A549 treated with DMSO at 1 μM for 4 hours (cell line): ENCODE measurements around the gene GRIK2. TPM values are rescaled to one million over a fixed set of nuclear protein-coding genes. Genes with fewer than 3 reads are reported as not detected.

Experiments
- total RNA-seq: library from RNA; stranded (reverse); fragments of 200-300 nt; extraction: Qiagen RNA extraction; gene quantifications from 5 replicates; pipeline ENCODE4 v1.2.3, GENCODE V29; 2022; ENCODE audit warnings: low read depth

The GRIK2 gene
- 0.24 to 0.36 TPM (median 0.32 TPM) in 5 replicates for total RNA-seq

GRCh38 chr6:101393251-101393828, at the start of gene GRIK2:
GRIK2 (plus strand) TSS chr6:101393708.

